BJ (cell line): ENCODE results near the gene RAB3GAP2. TPM values are rescaled to one million over a fixed set of nuclear protein-coding genes. Genes with fewer than 3 reads are reported as not detected.
"Not testable (repeated sequence)": the region's sequence is repeated elsewhere in the genome, so short reads cannot be mapped to it uniquely, and the experiment has no call there.

Experiments
- CTCF ChIA-PET: fragments of 350-600 bp; formaldehyde crosslinking; extraction: SDS; loops from one replicate; lab custom pipeline; 2021; ENCODE audit warnings: antibody characterized with exemption, inconsistent platforms; lab: Yijun Ruan, JAX
- POLR2A ChIA-PET: fragments of 300-600 bp; sonication (Branson Sonifier 250); formaldehyde crosslinking; extraction: SDS; loops from one replicate; lab custom pipeline; 2021; ENCODE audit warnings: antibody characterized with exemption; lab: Charles Lee
- DNase-seq: peaks from one replicate; pipeline ENCODE4 v3.0.0-alpha.2; 2011; ENCODE audit warnings: low read depth
- H3K27me3 ChIP-seq: 2 replicates; pipeline ENCODE4 v1.6.0; 2011; ENCODE audit warnings: low read length; ENCODE audit not compliant: control insufficient read depth, insufficient read depth
- H3K36me3 ChIP-seq: 2 replicates; pipeline ENCODE4 v1.5.1; 2011; ENCODE audit warnings: low read length; ENCODE audit not compliant: control insufficient read depth, insufficient read depth
- H3K4me3 ChIP-seq: 2 replicates; pipeline ENCODE4 v1.5.1; 2011; ENCODE audit warnings: low read depth, mild to moderate bottlenecking, control low read depth, low read length
- polyA plus RNA-seq: library from polyadenylated mRNA; depleted of rRNA; stranded (reverse); fragments of >200 nt; gene quantifications from 2 replicates; pipeline ENCODE4 v1.2.3, GENCODE V29; 2011
- TF ChIP-seq, protein P1 (sequence below): IDR thresholded peaks from 2 replicates; pipeline ENCODE4 v1.5.1; 2011; ENCODE audit warnings: low read depth, mild to moderate bottlenecking, control low read depth, inconsistent platforms, low read length, moderate library complexity; ENCODE audit not compliant: insufficient read depth

The RAB3GAP2 gene
- polyA plus RNA-seq, 1 experiment = 25.1 TPM

DNA sequence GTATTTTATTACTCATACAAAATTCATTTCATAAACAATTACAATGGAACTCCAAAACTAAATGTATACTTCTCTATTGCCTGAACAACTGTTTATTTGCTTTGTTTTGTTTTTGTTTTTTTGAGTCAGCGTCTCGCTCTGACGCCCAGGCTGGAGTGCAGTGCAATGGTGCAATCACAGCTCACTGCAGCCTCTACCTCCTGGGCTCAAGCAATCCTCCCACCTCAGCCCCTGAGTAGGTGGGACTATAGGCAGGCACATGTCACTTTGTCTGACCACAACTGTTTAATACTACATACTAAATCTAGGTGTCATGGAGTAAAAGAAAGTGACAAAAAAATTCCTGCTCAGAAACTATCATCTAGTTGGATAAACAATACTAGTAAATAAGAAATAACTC, 49.3 kb downstream of the RAB3GAP2 start:
- peaks cover 2% of the 10 kb centered on the region for H3K36me3 ChIP-seq
- no peak for DNase-seq
- ChIA-PET CTCF (interaction anchor here (0.7 kb wide), 1 partner anchor 11 kb away, joined by 4 read pairs; no protein-coding TSS in a partner anchor), POLR2A (no interaction called here)
- TF ChIP-seq, protein P1, sequence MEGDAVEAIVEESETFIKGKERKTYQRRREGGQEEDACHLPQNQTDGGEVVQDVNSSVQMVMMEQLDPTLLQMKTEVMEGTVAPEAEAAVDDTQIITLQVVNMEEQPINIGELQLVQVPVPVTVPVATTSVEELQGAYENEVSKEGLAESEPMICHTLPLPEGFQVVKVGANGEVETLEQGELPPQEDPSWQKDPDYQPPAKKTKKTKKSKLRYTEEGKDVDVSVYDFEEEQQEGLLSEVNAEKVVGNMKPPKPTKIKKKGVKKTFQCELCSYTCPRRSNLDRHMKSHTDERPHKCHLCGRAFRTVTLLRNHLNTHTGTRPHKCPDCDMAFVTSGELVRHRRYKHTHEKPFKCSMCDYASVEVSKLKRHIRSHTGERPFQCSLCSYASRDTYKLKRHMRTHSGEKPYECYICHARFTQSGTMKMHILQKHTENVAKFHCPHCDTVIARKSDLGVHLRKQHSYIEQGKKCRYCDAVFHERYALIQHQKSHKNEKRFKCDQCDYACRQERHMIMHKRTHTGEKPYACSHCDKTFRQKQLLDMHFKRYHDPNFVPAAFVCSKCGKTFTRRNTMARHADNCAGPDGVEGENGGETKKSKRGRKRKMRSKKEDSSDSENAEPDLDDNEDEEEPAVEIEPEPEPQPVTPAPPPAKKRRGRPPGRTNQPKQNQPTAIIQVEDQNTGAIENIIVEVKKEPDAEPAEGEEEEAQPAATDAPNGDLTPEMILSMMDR = no peak
- no peak overlapping the region for H3K4me3 ChIP-seq
- no peaks in the 10 kb centered on the region for H3K27me3 ChIP-seq

GRCh38 chr1:220221670-220222069, 50.6 kb downstream of the RAB3GAP2 start:
- TF ChIP-seq, protein P1 = no peak
- Histone ChIP-seq H3K27me3 (no peaks in the 10 kb centered on the region), H3K4me3 (no peak overlapping the region), H3K36me3 (no peaks in the 10 kb centered on the region)
- POLR2A ChIA-PET = no interaction called here
- CTCF ChIA-PET = no interaction called here
- DNase-seq = no peak

GRCh38 chr1:220221269-220221668, 51.0 kb downstream of the RAB3GAP2 start:
- no peaks in the 10 kb centered on the region for H3K36me3 ChIP-seq
- TF ChIP-seq, protein P1 = no peak
- no peak for DNase-seq
- H3K4me3 ChIP-seq = no peak overlapping the region
- H3K27me3 ChIP-seq = no peaks in the 10 kb centered on the region
- POLR2A ChIA-PET = no interaction called here
- CTCF ChIA-PET = no interaction called here

GRCh38 chr1:220220699-220221040, 51.6 kb downstream of the RAB3GAP2 start:
- H3K4me3 ChIP-seq, DNase-seq, H3K36me3 ChIP-seq, POLR2A ChIA-PET, H3K27me3 ChIP-seq: not testable (repeated sequence)
- CTCF ChIA-PET = interaction anchor here (1.4 kb wide), 1 partner anchor 9 kb away, joined by 3 read pairs; no protein-coding TSS in a partner anchor

DNA sequence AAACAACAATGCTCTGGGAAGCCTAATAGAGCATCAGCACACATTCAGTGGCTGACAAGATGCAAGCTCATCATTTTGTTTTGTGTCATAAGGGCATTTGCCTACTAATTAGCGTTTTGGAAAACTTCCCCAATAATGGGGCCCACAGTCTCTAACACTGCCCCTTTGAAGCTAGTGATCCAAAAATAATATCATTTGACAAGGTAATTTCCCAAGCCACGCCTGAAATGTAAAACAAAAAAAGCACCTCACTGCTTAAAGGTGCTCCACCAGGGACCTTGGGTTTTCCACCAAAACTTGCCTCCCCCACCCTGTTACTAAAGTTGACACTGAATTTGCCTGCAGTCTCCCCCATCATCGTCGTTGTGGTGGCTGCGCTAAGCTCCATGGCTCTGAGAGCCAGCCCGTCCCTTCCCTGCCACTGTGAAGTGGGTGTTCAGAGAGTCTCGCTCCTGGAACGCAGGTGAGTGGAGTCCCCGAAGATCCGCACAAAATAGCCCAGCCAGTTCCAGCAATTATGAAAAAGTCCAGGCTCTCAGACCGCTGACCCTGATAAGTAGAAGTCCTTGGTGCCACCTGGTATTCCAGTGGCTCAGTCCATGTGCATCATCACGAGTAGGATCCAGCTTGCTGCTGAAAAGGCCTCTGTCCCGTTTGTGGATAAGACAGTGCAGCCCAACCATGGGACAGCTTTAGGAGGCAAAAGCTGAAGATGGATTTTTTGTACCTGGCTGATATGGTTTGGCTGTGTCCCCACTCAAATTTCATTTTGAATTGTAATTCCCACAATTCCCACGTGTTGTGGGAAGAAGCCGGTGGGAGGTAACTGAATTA, 52.2 kb downstream of the RAB3GAP2 start:
- no peak overlapping the region for H3K4me3 ChIP-seq
- ChIA-PET CTCF (interaction anchor here (1.1 to 1.4 kb wide), 2 partner anchors 9 to 13 kb away, joined by 3 read pairs; no protein-coding TSS in a partner anchor), POLR2A (no interaction called here)
- no peaks in the 10 kb centered on the region for H3K27me3 ChIP-seq
- H3K36me3 ChIP-seq = no peaks in the 10 kb centered on the region
- TF ChIP-seq, protein P1 = no peak
- DNase-seq = no peak

DNA sequence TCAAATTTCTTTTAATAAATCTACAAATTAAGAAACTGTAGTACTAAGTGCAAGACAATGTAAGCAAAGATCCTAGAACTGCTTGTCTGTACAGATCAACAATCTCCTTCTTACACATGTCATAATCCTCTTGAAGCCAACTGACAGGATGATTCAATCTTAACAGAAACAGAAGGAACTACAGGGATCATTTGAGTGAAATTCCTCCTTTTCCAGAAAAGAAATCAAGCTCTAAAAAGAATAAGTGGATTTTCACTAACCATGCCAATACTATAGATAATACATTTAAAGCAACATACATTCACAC, 53.2 kb downstream of the RAB3GAP2 start:
- CTCF ChIA-PET = interaction anchor here (0.6 to 1.2 kb wide), 8 partner anchors 8 to 554 kb away, joined by 3 to 5 read pairs (median 3); no protein-coding TSS in a partner anchor
- no peaks in the 10 kb centered on the region for H3K27me3 ChIP-seq
- TF ChIP-seq, protein P1 = no peak
- H3K4me3 ChIP-seq = no peak overlapping the region
- H3K36me3 ChIP-seq = no peaks in the 10 kb centered on the region
- POLR2A ChIA-PET = interaction anchor here (0.6 kb wide), 1 partner anchor 950 kb away, joined by 3 read pairs; no protein-coding TSS in a partner anchor
- no peak for DNase-seq
